GM13976 (cell line): Measurements from ENCODE around the gene ACIN1.

Source experiments
- DNase-seq: peaks from one replicate; pipeline ENCODE4 v3.0.0; 2012; ENCODE audit warnings: low spot score
- CTCF ChIP-seq: IDR thresholded peaks from 2 replicates; pipeline ENCODE4 v1.5.1; 2012; ENCODE audit warnings: borderline replicate concordance, mild to moderate bottlenecking; ENCODE audit not compliant: insufficient read depth; ENCODE audit errors: extremely low read depth, missing control alignments, control extremely low read depth
- in situ Hi-C: fragments of 300-500 bp; cut with MboI; formaldehyde crosslinking; loops from one replicate; pipeline ENCODE4 v1.12.0; 2022; ENCODE audit warnings: low sequenced_read_pairs, mixed read lengths, inconsistent platforms; ENCODE audit not compliant: unreplicated experiment

ACIN1 gene

GRCh38 chr14:23105348-23105824, 10.4 kb upstream of the ACIN1 start:
- no peak for DNase-seq
- in situ Hi-C loops: no loop called here
- no peak for TF ChIP-seq CTCF

DNA sequence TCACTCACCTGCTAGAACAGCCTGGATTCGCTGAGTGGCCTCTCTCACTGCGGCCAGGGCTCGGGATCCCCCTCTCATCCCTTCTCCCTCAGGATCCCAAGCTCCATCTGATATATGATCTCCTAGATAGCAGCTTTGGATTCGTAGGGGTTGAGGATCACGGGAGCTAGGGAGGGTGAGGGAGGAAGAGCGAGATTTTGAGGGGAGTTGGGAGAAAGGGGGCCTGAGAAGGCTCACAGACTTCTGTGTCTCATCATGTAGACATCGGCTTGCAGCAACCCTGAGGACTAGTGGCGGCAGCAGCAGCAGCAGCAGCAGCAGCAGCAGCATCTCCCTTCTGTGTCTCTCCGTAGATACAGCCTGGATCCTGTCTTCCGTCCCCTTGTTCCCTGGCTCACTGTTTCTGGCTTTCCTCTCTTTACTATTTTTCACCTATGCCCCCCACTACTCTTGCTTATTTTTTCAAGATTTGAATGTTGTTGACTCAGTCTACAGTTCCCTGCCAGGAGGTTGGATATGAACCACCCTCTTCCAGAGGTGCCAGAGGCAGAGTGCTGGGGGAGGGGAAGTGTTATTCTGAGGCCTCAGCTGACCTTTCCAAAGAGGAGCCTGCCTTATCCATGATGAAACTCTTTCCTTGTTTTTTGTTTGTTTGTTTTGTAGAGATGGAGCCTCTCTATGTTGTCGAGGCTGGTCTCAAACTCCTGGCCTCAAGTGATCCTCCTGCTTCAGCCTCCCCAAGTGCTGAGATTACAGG, 9.8 kb upstream of the ACIN1 start, which contains the start of gene CIROP:
CIROP (minus strand) TSS at position 399 of the 757 bp plus-strand sequence; CDS start at position 330, 69 bp downstream.
- in situ Hi-C loops: no loop called here
- no peak for DNase-seq
- no peak for TF ChIP-seq CTCF

DNA sequence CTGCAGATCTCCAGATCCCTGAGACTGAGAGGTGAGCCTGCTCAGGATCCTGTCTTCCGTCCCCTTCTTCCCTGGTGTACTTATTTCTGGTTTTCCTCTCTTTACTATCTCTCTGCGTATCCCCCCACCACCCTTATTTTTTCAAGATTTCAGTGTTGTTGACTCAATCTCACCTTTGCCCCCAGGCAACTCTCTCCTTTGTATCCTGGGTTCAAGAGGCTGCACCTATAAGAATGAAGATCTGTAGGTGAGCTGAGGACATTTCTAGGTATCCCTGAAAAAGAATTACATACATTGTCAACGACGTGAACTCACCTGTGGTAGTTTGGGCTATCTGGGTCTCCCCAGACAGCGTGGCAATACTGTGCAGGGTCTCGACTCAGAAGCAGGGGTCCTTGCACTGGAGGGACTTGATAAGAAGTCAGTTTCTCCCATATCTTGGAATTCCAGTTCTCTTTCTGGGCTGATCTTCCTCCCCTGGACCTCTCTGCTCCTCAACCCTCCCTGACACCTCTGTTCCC, 9.2 kb upstream of the ACIN1 start:
- in situ Hi-C loops: no loop called here
- TF ChIP-seq CTCF: no peak
- DNase-seq: no peak

- in situ Hi-C loops: no loop called here
- DNase-seq: no peak
- no peak for TF ChIP-seq CTCF
Observed at GRCh38 chr14:23103581-23103980, 8.6 kb upstream of the ACIN1 start.

DNA sequence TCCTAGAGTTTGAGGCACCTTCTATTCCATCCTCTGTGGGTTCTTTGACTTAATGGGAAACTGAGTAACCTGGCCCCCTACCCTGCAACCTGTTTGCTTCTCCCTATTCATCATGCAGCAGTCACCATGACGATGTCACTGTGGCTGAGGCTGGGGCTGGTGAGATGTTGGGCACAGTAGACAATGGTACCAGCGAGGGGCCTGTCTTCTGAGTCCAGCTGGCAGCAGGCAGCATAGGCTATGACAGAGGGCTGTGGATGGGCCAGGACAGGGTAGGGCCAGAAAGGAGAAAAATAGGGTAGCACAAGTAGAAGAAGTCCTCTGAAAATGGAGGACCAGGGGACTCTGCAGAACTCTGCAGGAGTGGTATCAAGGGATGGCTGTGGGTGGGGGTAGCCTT, 7.9 kb upstream of the ACIN1 start:
- in situ Hi-C loops: no loop called here
- TF ChIP-seq CTCF: no peak
- no peak for DNase-seq

DNA sequence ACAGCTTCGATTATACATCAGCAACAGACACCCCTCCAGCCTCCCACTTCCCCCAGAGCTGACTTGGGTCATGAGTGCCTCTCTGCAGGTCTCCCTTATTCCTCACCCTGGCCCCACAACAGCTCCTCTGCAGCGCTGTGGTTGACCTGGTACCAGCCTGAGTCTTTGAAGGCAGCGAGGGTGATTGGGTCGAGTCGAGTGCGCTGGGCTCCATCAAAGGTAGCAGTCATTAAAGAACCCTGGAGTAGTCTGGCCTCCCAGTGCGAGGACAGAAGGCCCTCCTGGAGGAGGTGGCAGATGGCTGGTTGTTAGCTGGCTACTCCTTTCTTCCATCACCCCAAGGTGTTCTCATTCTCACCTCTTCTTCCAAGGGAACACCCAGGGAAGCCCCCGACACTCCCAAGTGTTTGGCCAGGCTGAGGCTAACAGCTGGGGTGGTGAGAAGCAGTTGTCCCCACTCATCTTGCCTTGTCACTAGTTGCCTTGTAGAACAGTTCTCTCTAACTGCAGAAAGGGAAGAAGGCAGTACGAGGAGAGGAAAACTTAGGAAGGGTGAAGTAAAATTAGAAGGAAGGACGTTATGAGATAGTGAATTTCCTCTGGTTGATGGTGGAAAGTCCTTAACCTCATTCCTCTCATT, 7.2 kb upstream of the ACIN1 start:
- in situ Hi-C loops: no loop called here
- no peak for DNase-seq

More for the DNA sequence above, 7.2 kb upstream of the ACIN1 start:
- no peak for TF ChIP-seq CTCF
